GM12891 (cell line): Measurements from ENCODE around the gene FOS.

ENCODE experiments used
- PAX5 ChIP-seq: IDR thresholded peaks from 2 replicates; pipeline ENCODE4 v1.6.1; 2011; ENCODE audit warnings: low read length, moderate library complexity, mild to moderate bottlenecking; ENCODE audit not compliant: insufficient read depth, severe bottlenecking
- POLR2A ChIP-seq: IDR thresholded peaks from 2 replicates; pipeline ENCODE4 v1.6.1; 2011; ENCODE audit warnings: low read depth, low read length, control low read depth
- POLR2AphosphoS5 ChIP-seq: IDR thresholded peaks from 2 replicates; pipeline ENCODE4 v1.6.1; 2011; ENCODE audit warnings: low read depth, low read length, control low read depth
- TAF1 ChIP-seq: IDR thresholded peaks from 2 replicates; pipeline ENCODE4 v1.6.1; 2011; ENCODE audit warnings: low read depth, low read length, control low read depth

GRCh38 chr14:75259510-75259855, 19.1 kb upstream of the FOS start:
- no peak for TF ChIP-seq POLR2AphosphoS5
- TF ChIP-seq POLR2A, result no peak
- no peak for TF ChIP-seq TAF1
- no peak for TF ChIP-seq PAX5
